Stimulated activated CD4-positive, alpha-beta T cell treated with anti-CD3 and anti-CD28 coated beads, Interleukin-15, amount 100 ng/mL, for 24 hours (primary cell): Measurements from ENCODE around the gene CELF4.
"Not testable (repeated sequence)": the region's sequence is repeated elsewhere in the genome, so short reads cannot be mapped to it uniquely, and the experiment has no call there.

ENCODE experiments used
- DNase-seq: peaks from one replicate; pipeline ENCODE4 v3.0.0-alpha.2; 2020

Gene CELF4

GRCh38 chr18:37383846-37384595, 181.6 kb downstream of the CELF4 start:
- DNase-seq: no peak

DNA sequence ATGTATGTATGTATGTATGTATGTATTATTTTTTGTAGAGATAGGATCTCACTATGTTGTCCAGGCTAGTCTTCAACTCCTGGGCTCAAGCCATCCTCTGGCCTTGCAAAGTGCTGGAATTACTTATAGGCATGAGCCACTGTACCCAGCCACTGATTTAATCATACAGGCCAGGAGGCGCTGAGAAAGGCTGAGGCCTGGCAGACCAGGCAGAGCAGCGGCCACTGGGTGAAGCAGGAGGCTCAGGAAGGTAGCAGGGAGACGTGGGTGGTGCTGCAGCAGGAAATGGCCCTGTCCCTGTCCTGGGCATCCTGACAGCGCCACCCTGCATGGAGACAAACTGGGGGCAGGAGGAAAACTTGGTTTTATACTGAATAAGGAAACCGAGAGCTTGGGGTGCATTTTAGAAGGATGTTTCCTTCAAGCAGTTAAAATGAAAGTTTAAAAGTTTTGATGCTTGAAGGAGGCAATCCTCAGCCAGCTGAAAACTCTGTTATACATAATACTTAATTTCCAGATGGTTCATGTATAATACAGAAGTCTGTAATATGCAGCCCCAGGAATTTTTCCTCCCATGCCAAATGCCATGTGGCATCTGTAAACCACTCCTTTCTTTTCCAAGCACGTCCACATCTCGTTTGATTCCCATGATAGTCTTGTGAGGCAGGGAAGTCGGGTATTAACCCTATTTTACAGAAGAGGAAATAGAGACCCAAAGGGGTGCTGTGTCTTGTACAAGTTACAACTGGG, 182.4 kb downstream of the CELF4 start:
- no peak for DNase-seq

- DNase-seq: no peak
Observed at GRCh38 chr18:37381554-37381953, 184.0 kb downstream of the CELF4 start.

GRCh38 chr18:37380546-37381110, 185.0 kb downstream of the CELF4 start:
- DNase-seq: no peak

DNA sequence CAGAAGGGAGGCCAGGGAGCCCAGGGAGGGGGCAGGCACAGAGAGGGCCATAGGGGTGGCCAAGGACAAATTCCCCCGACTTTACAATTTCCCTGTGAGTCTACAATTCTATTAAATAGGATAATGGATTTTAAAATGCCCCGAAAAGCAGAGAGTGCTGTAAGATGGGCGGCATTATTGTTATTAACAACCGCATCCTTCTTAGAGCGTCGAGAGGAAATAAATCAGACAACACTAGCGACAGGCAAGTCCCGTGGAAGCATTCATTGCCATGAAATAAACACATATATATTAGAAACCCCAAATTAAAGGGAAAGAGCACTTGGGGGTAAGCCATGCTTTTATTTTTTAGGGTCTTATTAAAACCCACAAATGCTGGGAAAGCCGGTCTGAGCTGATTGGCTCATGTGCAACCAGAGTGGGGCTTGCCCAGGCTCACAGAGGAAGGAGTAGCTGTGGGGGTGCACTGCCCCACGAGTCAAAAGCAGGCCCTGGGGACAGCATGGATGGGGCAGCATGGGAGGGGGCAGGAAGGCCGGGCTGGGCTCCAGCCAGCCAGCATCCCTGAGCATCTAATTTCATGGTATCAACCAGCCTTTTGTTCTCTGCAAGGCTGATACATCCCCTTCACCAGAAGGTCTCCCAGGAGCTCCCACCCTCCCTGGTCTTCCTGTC, 187.1 kb downstream of the CELF4 start:
- DNase-seq: no peak

- no peak for DNase-seq
Observed at GRCh38 chr18:37375181-37375580, 190.4 kb downstream of the CELF4 start.

- DNase-seq: no peak
Observed at GRCh38 chr18:37368110-37368954, 197.3 kb downstream of the CELF4 start.

DNA sequence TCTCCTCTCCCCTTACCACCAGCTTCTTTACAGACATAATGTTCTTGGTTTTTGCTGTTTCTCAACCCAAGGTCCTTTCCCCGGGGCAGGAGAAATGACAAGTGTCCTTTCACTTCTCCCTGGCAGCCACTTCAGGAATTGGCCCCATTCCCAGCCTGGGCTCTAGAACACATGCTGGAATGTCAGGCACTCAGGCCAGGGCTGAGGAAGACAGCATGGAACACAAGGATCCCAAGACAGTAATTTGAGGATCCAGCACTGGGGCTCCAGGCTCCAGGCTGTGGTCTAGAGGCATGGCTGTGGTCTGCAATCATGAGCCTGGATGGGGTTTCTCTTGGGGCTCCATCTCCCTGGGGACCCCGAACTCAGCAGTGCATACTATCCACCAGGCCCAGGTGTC, 201.4 kb downstream of the CELF4 start:
- no peak for DNase-seq

DNA sequence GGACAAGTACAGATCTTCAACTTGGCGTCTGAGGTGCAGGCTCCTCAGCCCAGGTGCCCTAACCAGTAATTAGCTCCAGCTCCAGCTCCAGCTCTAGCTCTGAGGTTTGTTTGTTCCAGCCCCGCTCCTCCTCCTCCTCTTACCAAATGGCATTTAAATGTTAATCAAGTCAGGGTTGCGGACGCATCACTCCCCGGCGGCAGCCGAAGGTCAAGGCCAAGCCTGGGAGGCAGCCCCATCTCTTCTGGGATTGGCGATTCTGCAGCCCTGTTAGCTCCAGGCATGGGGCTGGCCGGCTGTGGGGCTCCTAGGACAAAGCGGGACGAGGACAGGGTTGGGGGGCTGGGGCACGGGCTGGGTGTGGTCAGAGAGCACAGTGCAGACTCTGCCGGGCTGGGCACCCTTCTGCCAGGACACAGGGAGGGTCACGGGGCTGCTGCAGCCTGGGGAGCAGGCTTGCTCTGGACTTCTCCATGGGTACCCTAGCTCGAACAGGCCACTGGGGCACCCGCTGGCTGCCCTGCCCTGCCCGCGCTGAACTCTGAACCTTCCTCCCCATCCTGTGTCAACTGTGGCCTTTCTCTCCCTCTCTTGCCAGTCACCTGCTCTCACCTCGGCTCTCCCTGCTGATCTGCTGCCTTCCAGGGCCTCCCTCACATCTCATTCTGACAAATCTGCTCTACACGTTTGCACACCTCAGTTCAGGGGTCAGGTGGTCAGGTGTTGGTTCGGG, 203.3 kb downstream of the CELF4 start:
- DNase-seq: no peak

GRCh38 chr18:37361335-37362157, 204.1 kb downstream of the CELF4 start:
- no peak for DNase-seq

GRCh38 chr18:37358061-37358460, 207.5 kb downstream of the CELF4 start:
- DNase-seq: not testable (repeated sequence)

- no peak for DNase-seq
Observed at GRCh38 chr18:37355772-37356171, 209.8 kb downstream of the CELF4 start.

- no peak for DNase-seq
Observed at GRCh38 chr18:37351110-37351509, 214.5 kb downstream of the CELF4 start.

GRCh38 chr18:37348729-37349128, 216.9 kb downstream of the CELF4 start:
- no peak for DNase-seq

GRCh38 chr18:37346048-37346447, 219.6 kb downstream of the CELF4 start:
- DNase-seq: no peak

DNA sequence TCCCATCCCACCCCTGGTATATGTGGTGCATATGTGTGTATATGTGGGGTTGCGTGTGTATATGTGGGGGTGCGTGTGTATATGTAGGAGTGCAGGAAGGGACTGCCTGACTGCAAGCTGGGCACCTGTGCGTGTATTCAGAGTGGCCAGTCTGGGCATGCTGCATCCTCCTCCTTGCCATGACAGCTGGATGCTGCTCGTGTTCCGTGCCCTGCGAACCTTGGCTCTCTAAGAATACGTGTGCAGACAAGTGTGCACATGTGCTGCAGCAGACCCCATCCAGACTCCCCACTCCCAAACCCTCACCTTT, 222.1 kb downstream of the CELF4 start:
- no peak for DNase-seq

GRCh38 chr18:37341473-37342086, 224.0 kb downstream of the CELF4 start:
- DNase-seq: no peak

DNA sequence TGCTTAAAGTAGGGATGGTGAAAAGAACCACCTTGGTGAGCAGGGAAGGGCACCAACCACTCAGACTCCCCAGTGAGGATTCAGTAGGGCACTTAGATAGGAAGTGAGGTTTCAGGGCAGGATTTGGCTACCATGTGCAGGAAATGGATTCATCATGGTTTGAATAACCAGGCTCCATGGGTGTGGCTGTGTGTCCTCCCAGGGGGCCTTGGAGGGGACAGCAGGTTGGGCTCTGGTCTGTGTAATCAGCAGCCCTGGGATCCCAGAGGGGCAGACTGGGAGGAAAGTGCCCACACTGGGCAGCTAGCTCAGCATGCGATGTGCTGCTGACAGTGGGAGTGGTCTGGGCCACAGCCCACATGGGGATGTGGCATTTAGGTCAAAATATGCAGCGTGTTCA, 224.6 kb downstream of the CELF4 start:
- no peak for DNase-seq

GRCh38 chr18:37339701-37340215, 225.8 kb downstream of the CELF4 start:
- DNase-seq: no peak

- DNase-seq: no peak
Observed at GRCh38 chr18:37336568-37337285, 228.9 kb downstream of the CELF4 start.
